Measurements from ENCODE around the gene GARIN5A.
A peak's percentile ranks its signal among the peaks of the same experiment; 100 is the strongest.

Gene GARIN5A

DNA sequence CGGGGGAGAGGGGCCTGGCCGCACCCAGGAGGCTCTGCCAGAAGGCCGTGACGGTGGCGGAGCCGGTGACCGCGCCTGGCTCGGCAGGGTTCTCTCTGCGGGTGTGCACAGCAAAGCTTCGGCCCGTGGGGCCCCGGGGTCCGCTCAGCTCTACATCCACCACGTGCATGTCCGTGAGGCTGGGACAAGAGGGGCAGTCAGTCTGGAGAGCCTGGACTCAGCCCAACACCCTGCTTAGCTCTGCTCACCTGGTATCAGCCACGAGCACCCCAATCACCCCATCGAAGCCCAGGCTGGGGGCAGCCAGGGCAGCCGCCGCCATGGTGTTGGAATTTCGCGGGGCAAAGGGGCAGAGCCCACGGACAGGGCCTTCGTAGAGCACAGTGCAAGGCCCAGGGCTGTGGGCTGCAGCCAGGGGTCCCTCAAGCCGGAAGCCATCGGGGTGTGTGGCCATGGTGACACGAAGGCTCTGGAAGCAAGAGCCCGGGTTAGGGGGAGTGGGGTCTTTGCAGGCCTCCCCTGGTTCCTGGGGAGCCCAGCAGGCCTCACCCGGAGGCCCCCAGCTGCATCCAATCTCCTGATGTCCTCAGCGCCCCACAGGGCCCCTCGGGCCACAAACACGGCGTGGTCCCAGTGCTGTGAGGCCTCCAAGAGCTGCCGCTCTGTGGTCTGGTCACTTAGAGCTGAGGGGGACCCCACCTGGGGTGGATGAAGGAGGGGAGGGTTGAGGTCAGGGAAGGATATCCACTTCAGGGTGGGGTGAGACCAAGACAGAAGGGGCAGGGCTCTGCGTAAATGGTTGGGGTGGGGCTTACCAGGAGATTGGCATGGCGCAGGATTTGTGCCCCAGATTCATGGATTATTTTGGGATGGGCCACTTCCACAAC is 35.7 kb upstream of the GARIN5A start:
- TF ChIP-seq, protein P1, sequence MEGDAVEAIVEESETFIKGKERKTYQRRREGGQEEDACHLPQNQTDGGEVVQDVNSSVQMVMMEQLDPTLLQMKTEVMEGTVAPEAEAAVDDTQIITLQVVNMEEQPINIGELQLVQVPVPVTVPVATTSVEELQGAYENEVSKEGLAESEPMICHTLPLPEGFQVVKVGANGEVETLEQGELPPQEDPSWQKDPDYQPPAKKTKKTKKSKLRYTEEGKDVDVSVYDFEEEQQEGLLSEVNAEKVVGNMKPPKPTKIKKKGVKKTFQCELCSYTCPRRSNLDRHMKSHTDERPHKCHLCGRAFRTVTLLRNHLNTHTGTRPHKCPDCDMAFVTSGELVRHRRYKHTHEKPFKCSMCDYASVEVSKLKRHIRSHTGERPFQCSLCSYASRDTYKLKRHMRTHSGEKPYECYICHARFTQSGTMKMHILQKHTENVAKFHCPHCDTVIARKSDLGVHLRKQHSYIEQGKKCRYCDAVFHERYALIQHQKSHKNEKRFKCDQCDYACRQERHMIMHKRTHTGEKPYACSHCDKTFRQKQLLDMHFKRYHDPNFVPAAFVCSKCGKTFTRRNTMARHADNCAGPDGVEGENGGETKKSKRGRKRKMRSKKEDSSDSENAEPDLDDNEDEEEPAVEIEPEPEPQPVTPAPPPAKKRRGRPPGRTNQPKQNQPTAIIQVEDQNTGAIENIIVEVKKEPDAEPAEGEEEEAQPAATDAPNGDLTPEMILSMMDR (IDR thresholded peaks at IDR 0.05; ENCODE audit: low read depth, low read length), result no peak
- no peak overlapping the region for H3K4me3 ChIP-seq (ENCODE audit: low read depth, low read length)

DNA sequence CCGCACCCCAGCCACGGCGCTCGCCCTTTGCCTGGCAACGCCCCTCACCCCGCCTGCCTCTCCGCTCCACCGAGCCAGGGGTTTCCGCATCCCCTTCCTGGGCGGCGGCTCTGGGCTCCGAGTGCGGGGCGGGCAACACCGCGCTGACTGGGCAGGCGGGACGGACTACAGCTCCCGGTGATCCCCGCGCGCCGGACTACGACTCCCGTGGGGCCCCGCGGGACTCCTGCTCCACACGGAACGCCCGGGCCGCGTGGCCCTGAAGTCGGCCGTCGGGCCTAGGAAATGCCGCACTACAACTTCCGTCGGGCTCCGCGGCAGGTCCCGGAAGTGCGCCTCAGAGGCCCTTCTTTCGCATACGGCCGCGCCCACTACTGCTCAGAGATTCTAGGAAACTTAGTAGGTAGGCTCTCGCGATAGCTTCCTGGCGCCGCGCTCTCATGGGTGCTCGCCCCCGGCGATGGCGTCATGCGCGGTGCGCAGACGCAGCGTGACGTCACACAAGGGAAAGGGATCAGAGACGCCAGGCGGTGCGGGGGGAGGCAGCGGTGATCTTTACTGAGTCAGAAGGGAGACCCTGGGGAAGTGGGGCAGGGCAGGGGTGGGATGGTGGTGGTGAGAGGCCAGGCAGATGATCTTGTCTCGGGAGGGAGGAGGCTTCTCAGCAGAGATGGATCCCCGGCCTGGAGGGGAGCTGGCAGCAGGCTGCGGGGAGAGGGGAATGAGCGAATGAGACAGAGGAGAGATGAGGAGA is 34.6 kb upstream of the GARIN5A start, which contains the start of gene JOSD2:
TSS of gene JOSD2 (minus strand) at position 123 of the 754 bp plus-strand sequence. CDS start 760 bp downstream, outside the sequence.
- H3K4me3 ChIP-seq (ENCODE audit: low read depth, low read length), result peak within 1 kb of the TSS; percentile 79
- TF ChIP-seq, protein P1 (IDR thresholded peaks at IDR 0.05; ENCODE audit: low read depth, low read length), result no peak

DNA sequence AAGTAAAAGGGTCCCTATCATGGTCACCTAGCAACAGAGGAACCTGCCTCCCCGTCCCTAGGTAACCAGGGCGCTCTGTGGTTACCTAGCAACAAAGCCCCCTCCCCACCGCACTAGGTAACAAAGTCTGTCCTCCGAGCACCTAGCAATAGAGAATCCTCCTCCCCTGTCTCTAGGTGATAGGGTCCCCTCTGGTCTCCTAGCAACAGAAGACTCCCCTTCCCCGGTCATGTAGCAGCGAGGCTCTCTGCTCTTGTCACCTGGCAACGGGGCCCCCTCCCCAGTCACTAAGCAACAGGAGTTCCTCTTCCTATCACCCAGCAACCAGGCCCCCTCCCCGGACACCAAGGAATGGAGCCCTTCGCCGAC is 34.0 kb upstream of the GARIN5A start:
- TF ChIP-seq, protein P1 (IDR thresholded peaks at IDR 0.05; ENCODE audit: low read depth, low read length), result no peak
- peak overlapping the region; percentile 79 for H3K4me3 ChIP-seq (ENCODE audit: low read depth, low read length)

DNA sequence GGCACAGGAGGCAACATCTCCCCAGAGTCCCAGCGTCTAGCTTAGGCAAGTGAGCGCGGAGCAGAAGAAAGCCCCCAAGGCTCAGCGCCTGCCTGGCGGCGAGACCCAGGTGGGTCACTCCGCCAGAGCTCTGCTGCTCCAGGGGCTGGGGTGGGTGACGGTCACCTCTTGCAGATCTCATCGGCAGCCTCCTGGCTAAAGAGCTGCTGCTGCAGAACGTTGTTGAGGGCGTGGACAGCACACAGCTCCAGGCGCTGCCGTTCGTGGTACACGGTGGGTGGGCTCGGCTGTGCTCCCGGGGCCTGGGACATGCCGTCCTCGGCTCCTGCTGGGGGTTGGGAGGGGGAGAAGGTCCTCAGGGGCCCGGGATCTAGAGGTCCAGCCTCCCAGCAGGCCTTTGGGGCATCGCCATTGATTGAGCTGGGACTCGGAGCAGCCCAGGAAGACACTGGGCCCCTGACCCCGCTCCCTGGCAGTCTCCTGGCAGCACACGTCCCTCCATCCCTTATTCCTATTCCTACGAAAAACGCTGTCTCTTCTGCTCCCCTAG is 33.5 kb upstream of the GARIN5A start:
- TF ChIP-seq, protein P1 (IDR thresholded peaks at IDR 0.05; ENCODE audit: low read depth, low read length), result no peak
- peak overlapping the region; percentile 79 for H3K4me3 ChIP-seq (ENCODE audit: low read depth, low read length)

DNA sequence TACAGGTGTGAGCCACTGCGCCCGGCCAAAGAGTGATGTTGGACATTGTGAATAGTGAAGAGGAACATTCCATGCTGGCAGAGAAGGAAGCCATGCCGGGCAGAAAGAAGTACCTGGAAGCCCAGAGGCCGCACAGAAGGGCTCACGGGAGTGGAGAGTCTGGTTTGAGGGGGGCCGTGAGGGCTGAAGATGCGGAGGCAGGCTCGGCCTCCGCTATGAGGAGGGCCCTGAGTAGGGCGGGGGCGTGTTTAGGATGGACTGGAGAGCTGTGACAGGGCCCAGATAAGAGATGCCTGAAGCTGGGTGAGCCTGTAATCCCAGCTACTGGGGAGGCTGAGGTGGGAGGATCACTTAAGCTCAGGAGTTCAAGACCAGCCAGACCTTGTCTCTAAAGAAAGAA is 32.7 kb upstream of the GARIN5A start:
- H3K4me3 ChIP-seq (ENCODE audit: low read depth, low read length), result no peak overlapping the region
- TF ChIP-seq, protein P1 (IDR thresholded peaks at IDR 0.05; ENCODE audit: low read depth, low read length), result no peak

DNA sequence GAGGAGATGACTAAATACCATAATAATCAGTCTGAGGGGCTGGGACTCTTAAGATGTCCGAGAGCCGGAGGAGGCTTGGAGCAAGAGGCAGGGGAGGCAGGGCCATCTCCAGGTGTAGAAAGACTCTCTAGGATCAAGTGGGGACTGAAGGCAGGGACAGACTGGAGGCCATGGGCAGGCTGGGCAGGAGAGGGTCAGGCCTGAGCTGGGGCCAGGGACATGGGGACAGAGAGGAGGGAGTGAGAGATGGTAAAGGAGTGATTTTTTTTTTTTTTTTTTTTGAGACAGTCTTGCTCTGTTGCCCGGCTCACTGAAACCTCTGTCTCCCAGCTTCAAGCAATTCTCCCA is 32.2 kb upstream of the GARIN5A start:
- H3K4me3 ChIP-seq (ENCODE audit: low read depth, low read length), result no peak overlapping the region
- TF ChIP-seq, protein P1 (IDR thresholded peaks at IDR 0.05; ENCODE audit: low read depth, low read length), result no peak

Data from WI38 (cell line).